CD4-positive, alpha-beta T cell treated with Interferon alpha-2 for 1 hour (primary cell): ENCODE data around the gene FTCD.

Experiments used
- DNase-seq, 2 donors: peaks; one replicate each; pipeline ENCODE4 v3.0.0-alpha.2; 2020 to 2022

The FTCD gene

GRCh38 chr21:46121286-46122221, 33.8 kb downstream of the FTCD start:
- DNase-seq = no peak

- no peak for DNase-seq
These were observed 34.8 kb downstream of the FTCD start for GRCh38 chr21:46120301-46121285.

GRCh38 chr21:46119637-46120271, 35.6 kb downstream of the FTCD start:
- no peak for DNase-seq

GRCh38 chr21:46119144-46119636, 36.2 kb downstream of the FTCD start:
- DNase-seq = no peak

- no peak for DNase-seq
These were observed 36.8 kb downstream of the FTCD start for GRCh38 chr21:46118316-46119143.

GRCh38 chr21:46117586-46118315, 37.6 kb downstream of the FTCD start:
- no peak for DNase-seq

- DNase-seq = no peak
These were observed 38.4 kb downstream of the FTCD start for GRCh38 chr21:46116776-46117585.

GRCh38 chr21:46116189-46116775, 39.1 kb downstream of the FTCD start:
- no peak for DNase-seq

GRCh38 chr21:46115441-46116188, 39.8 kb downstream of the FTCD start:
- no peak for DNase-seq

GRCh38 chr21:46114963-46115362, 40.4 kb downstream of the FTCD start:
- no peak for DNase-seq

GRCh38 chr21:46113497-46114176, 41.7 kb downstream of the FTCD start:
- DNase-seq = no peak

- no peak for DNase-seq
These were observed 42.6 kb downstream of the FTCD start for GRCh38 chr21:46112725-46113215.

GRCh38 chr21:46111857-46112724, 43.3 kb downstream of the FTCD start:
- DNase-seq = no peak

GRCh38 chr21:46111193-46111571, 44.2 kb downstream of the FTCD start:
- no peak for DNase-seq

GRCh38 chr21:46110499-46111192, 44.7 kb downstream of the FTCD start:
- DNase-seq = no peak
